ENCODE results near the gene PDGFA. TPM values are rescaled to one million over a fixed set of nuclear protein-coding genes. Genes with fewer than 3 reads are reported as not detected.

Gene PDGFA
- polyA plus RNA-seq, 4 donors = 18.3 to 61.1 (median 49.2) TPM

DNA sequence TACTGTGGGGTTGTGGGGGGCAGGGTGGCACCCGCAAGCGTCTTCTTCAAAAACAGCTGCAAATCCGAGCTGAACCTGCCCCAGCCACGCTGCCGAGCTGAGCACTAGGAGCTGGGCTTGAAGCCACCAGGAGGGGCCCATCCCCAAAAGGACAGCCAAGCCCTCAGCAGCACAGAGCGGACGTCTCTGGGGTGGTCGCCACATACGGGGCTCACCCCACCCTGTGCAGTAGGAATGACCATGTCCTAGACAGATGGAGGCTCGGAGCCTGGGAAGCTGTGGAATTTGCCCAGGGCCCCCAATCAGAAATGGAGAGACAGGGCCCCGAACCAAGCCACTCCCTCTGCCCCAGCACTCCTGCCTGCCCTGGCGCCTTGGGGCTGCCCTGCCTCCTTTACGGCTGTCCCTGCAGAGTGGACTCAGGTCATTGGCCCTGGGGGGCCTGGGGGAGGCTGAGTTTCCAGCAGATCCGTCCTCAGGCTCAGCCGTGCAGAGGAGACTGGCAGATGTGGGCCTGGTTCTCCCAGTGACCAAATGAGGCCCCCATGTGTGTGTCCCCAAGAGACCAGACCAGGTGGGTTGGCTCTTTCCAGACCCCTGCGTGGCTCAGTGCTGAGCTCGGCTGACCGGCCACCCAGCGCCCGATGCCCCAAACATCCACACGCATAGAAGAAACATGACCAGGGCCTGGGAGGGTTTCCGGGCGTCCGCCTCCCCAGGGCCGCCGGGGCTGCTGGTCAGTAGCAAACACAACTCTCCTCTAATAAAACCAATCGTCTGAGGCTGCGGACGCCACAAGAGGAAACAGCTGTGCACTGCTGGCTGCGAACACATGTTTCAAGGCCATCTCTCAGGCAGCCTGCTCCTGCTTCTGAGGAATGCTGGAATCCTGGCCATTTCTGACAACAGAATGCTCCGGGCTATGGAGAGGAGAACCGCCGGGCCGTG lies 54.9 kb downstream of the PDGFA start:
- DNase-seq (ENCODE audit: low read depth in 4 of 4, low spot score in 3 of 4) = peak in 3 of 4 donors; percentile 70 to 79 (median 70)

DNA sequence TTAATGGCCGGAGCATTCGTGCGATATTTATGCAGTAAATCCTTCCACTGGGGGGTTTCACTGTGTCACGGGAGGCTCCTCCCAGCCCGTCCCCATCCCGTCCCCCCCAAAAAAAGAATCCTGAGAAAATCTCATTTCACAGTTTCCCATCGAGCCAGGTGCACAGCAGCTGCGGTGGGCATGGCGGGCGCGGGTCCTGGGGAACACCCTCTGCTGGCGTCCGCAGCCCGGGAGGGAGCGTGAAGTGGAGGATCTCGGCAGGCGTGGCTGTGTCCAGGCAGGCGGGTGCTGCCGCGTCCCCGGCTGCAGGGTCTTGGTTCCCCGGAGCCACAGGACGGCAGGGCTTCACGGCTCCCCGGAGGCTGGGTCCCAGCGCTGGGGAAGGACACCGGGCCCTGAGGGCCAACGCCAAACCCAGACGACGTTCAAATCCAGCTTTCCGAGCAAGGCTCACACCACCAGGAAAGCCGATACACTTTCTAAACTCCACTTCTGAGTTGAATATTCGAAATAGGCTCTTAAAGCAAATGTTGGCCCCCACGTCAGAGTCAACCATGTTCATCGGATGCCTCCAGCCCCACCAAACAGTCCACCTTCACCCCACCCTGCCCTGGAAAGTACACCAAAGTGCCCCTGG lies 55.7 kb downstream of the PDGFA start:
- DNase-seq (ENCODE audit: low read depth in 4 of 4, low spot score in 3 of 4) = no peak

DNA sequence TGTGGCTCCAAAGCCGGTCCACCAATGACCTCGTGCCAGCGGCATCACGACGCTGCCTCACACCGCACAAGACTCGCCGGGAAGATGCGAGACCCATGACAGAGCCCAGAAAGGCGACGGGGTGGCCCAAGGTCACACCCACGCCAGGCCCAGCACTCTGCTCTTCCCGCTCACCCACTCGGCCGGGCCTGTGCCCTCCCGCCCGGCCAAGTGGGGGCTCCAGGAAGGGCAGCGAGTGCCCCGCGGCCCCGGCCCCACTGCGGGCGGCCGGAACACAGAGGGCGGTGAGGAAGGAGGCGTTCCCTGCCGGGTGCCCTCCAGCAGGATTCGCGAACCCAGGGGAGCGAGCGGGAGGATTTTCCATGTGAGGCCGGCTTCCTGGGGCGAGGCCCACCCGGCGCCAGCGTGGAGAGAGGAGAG lies 56.3 kb downstream of the PDGFA start:
- no peak for DNase-seq (ENCODE audit: low read depth in 4 of 4, low spot score in 3 of 4)

DNA sequence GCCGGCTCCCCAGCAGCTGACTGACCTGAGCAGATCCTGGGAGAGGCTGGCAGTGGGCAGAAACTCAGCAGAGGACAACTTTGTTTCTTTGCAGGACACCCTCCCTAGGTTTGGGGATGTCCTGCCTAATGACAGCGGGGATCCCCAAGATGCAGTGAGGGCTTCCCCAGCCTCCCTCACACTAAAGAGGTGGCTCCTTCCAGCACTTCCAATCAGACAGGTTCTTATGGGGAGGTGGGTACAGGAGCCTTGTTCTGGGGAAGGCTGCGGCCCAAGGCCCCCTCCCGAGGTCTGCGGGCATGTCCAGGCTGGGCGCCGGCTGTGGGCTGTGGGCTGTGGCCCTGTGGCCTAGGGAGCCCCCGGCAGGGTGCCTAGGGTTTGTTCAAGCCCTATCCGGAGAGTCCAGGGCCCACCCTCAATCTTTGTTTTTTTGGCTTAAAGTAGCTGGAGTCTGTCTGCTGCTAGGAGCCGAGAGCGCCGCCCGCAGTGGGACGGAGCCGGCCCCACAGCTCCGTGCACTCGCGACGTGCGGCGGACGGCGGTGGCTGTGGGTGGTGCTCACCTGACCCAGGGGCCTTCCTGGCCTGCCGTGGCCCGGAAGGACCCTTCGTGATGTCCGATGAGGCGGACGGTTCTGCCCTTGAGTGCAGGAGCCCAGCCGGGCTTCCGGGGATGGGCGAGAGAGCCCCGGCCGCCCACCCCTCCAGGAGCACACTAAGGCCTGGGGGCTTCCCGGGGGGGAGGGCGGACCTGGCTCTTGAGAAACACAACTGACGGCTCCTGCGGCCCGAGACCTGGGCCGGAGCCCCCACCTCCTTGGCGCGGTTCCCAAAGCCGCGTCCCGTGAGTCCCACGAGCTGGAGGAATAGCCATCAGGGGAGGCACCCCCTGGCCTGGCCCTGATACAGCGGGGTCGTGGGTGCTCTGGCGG lies 57.2 kb downstream of the PDGFA start:
- DNase-seq (ENCODE audit: low read depth in 4 of 4, low spot score in 3 of 4) = no peak

DNA sequence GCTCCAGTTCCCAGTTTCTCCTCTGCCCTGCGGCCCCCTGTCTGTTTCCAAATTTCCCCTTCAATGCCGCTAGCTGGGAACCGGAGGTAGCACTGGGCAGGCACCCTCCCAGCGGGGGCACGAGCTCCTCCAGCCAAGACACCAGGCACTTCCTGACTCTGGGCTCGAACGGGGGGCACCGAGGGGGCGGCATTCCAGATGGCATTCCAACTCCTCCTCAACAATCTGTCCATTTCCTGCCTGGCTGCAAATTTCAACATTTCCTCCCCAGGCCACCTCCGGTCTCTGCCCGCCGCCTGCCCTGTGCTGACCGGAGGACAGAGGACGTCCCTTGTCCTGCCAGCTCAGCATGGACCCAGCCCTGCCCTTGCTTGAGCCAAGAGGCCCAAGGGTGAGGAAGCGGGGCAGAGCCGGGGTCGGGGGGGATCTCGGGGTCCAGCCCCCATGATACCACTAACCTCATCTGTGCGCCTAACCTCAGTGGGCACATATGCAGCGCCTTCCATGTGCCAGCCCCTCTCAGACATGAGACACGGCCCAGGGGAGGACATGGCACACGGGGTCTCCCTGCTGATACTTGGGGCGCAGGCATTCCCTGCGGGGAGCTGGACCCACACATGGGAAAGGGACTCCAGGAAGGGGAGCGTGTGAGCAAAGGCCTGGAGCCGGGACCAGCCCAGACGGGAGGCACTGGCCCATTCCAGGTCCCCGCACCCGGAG lies 58.0 kb downstream of the PDGFA start:
- no peak for DNase-seq (ENCODE audit: low read depth in 4 of 4, low spot score in 3 of 4)

DNA sequence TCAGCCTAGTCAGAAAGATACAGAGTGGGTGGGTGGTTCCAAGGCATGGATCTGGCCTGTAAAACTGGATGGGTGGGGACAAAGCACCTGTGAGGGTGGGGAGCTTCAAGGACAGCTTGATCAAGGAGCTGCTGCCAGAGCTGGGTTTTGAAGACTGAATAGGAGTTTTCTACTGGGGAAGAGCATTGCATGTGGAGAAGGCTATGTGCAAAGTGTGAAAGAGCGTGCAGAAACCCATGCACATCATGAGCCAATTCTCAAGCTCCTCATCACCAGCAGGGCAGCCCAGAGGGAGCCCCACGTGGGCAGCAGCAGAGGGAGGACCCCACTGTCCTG lies 58.6 kb downstream of the PDGFA start:
- DNase-seq (ENCODE audit: low read depth in 4 of 4, low spot score in 3 of 4) = no peak

DNA sequence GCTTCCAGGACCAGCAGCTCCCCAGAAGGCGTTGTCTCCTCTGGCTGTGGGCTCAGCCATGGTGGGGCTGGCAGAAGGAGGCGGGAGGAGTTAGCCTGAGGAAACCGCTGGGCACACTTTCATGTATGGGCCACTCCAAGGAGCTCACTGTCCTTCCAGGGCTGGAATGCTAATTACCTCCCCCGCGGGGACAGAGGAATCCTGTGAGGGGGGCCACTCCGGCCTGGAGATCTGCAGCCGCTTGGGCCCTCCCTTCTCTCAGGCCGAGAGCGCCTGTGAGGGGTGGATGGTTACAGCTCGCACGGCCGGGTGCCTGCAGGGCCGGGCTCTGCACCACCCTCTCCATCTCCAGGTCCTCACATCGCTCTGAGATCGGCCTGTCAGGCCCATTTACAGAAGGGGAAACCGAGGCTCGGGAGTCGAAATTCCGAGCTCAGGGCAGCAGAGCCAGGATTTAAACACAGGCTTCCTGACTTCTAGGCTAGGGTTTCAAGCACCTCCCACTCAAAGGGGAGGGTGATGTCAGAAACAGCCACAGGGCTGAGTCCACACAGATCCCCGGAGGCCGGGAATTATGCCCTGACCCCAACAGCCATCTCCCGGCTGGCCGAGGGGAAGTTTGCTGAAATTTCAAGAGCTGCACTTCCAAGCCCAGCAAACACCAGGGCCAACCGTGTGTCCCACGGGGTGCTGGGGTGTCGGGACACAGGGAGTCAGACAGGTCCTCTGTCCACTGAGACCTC lies 59.1 kb downstream of the PDGFA start:
- DNase-seq (ENCODE audit: low read depth in 4 of 4, low spot score in 3 of 4) = peak in 1 of 4 donors; percentile 56

DNA sequence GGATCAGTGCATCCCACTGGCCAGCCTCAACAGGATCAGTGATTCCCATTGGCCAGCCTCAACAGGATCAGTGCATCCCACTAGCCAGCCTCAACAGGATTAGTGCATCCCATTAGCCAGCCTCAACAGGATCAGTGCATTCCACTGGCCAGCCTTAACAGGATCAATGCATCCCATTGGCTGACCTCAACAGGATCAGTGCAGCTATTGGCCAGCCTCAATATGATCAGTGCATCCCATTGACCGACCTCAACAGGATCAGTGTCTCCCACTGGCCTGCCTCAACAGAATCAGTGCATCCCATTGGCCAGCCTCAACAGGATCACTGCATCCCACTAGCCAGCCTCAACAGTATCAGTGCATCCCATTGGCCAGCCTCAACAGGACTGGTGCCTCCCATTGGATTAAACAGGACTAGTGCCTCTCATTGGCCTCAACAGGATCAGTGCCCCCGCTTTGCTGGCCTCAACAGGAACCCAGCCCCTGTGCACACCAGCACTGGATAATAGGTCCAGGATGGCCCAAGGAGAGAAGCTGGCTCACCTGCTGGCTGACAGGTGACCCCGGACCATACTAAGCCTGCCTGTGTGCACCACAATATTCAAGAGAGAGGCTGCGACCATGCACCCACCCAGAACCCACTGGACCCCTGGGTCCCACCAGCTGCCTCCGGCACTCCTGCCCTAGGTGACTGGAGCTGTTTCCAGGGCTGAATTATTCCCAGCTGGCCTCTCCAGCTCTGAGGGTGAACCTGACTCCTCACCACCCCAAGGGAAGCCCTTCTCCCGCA lies 59.9 kb downstream of the PDGFA start:
- no peak for DNase-seq (ENCODE audit: low read depth in 4 of 4, low spot score in 3 of 4)

DNA sequence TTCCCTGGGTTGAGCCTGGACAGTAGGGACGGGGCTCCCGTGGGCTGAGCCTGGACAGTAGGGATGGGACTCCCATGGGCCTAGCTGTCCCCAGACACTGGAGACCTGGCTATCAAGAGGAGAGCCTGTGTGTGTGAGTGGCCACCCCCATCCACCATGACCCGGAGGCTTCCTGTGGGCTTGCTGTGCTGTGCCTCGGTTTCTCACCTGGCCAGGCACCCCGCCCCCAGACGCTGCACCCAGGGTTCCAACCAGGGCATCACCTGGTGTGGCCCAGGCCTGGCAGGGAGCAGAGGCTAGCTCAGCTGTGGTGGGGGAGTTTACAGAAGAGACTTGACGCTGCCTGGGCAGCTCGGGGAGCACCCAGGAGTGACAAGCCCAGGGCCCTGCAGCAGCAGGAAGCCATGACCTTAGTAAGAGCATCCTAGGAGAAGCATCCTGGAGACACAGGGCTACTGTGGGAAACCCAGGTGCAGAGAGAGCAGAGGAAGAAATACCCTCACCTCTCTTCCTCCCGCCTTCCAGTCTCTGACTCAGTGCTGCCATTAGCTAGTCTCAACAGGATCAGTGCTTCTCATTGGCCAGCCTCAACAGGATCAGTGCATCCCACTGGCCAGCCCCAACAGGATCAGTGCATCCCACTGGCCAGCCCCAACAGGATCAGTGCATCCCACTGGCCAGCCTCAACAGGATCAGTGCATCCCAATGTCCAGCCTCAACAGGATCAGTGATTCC lies 61.0 kb downstream of the PDGFA start:
- DNase-seq (ENCODE audit: low read depth in 4 of 4, low spot score in 3 of 4) = no peak

DNA sequence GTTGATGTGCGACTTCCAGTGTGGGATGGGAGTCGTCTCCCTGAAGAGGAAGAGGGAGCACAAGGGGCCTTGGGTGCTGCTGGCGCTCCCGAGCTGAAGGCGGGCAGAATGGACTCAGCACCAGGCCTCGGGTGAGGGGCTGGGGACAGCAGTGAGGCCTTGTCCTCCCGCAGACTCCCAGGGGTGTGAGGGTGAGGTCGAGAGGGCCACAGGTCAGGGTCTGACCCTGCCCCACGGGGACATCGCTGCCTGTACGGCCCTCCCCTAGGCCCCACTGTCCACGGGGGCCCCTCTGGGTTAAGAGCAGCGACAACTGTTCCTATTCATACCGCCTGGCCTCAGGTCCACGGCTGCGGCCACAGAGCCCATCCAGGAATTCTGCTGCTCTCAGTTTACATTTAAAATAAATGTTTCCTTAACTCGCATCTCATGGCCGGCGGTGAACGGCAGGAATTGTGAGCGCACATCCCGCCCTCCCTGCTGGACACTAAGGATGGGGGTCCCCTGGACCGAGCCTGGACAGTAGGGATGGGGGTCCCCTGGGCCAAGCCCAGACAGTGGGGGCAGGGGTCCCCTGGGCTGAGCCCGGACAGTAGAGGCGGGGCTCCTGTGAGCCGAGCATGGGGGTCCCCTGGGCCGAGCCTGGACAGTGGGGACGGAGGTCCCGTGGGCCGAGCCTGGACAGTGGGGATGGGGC lies 61.7 kb downstream of the PDGFA start:
- no peak for DNase-seq (ENCODE audit: low read depth in 4 of 4, low spot score in 3 of 4)

DNA sequence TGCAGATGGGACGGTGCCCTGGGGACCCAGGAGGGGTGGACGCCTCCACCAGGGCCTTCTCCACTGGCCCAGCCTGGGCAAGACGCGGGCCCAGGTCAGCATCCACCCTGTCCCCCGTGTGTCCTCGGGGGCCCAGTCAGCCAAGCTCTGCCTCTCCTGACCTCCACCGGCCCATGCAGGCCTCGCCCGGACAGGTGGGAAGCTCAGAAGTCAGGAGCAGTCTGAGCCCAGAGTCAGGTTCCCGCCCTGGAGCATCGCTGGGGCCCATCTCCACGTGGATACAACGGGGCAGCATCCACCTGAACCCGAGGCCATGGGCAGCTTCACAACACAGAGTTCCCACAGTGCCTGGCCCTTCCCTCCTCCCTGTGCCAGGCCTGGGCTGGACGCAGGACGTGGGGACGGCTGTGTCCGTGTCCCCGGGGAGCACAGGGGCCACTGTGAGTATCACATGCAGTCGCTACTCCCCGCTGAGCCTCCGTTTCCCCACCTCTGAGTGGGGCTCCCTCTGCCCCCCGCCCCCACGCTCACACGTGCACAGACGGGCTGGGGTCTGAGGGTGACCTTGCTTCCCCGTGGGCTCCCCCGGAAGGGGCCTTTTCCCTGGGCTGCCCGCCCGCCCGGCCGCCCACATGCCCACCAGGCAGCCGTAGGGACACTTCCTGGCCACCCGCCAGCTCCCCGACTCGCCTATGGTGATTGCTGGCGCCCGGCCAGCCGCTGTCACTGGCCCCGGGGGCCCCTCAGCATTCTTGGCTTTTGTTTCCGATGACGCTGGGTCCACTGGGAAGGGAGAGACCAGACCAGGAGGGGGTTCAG lies 64.3 kb downstream of the PDGFA start:
- DNase-seq (ENCODE audit: low read depth in 4 of 4, low spot score in 3 of 4) = peak in 3 of 4 donors; percentile 49 to 78 (median 53)

DNA sequence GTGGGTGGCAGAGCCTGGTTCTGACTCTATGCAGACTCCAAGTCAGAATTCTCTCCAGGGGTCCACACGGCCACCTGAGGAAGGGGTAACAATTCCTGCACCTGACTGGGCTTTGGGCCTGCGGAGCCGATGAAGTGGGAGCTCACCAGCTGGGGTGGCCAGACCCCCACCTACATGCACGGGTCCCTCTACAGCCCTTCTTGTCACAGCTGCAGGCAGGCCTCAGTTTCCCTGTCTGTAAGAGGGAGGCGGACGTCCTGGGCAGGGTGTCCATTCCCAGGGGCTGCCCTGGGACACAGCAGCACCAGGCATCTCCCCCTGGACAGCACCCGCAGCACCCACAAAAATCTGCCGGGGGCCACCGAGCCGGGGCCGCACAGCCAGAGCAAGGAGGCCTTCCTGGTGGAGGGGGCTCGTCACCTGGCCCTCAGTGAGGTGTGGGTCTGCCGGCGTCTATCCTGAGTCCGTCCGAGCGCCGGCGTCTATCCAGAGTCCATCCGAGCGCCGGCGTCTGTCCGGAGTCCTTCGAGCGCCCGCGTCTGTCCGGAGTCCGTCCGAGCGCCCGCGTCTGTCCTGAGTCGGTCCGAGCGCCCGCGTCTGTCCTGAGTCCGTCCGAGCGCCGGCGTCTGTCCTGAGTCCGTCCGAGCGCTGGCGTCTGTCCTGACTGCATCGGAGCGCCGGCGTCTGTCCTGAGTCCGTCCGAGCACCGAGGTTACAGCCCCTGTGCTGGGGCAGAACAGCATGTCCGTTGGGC lies 65.1 kb downstream of the PDGFA start:
- no peak for DNase-seq (ENCODE audit: low read depth in 4 of 4, low spot score in 3 of 4)

DNA sequence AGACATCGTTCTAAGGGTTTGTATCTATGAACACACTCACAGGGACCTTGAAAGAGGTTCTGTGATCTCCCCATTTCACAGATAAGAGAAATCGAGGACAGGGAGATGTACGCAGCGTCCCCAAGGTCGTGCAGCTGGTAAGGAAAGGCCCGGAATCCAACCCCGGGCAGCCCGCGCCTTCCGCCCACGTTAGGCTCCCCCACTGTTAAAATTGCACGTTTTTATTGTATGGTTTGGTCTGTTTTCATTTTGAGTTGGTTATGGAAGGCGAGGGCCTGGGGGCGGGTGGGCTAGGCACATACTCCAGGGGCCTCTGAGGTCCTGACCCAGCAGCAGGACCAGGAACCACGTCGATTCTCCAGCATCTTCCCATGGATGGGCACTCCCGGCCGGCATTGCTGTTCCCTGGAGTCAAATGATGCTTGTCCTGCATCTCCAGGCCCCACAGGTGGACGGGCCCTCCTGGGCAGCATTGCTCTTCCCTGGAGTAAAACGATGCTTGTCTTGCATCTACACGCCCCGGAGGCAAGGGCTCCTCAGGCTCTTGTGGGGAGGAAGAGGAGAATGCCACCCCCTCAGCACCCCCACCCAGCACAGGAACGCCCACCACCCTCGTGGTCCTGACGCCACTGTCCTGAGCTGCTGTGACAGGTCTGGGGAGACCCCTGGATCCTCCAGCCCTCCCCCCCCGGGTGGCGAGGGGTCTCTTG lies 65.9 kb downstream of the PDGFA start:
- DNase-seq (ENCODE audit: low read depth in 4 of 4, low spot score in 3 of 4) = no peak

DNA sequence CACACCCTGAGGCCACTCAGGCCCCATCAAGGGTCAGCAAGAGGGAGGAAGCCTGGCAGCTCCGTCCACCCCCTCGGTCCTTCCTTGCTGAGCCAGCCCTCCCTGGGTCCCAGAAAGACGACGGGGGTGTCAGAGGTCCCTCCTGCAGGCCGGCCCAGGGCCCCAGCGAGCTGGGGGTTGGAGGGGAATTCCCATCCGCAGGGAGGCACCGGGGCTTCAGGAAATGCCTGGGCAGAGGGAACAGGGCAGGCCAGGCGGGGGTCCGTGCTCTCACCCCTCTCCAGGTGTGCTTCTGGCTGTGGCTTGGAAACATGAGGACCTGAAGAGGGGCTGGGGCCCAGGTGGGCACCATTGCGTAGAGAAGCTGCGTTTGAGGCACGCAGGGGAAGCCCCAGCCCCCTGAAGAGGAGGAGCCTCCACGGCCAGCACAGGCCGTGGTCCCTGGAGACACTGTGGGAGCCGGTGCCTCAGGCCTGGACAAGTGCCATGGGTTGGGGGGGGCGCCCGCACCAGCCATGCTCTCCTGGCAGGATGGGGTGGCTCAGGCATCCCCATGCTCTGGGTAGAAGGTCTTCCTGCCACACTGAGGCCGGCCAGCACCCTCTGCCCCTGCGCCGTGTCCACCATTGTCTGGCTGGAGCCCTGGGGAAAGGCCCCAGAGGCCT lies 66.7 kb downstream of the PDGFA start:
- DNase-seq (ENCODE audit: low read depth in 4 of 4, low spot score in 3 of 4) = no peak

DNA sequence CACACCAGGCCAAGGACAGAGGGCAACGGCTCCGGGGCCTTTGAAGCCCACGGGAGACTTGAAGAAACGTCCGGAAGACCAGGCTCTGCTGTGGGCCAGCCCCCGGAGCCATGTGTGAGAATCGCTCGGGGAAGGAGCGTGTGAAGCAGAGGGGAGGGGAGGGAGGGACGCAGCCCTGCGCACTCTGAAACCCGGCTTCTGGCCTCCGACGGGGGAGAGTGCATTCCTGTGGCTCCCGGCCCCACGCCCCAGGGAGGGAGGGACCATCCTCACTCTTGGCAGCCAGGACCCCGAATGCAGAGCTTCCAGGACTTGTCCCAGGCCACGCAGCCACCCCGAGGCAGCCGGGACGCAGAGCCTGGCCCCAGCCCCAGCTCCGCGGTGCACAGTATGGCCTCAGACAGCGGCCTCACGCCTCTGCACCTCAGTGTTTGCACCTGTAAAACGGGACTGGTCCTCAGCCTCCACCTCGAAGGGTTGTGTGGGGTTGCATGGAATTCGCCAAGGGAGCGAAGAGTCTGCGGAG lies 67.4 kb downstream of the PDGFA start:
- no peak for DNase-seq (ENCODE audit: low read depth in 4 of 4, low spot score in 3 of 4)

All from left renal pelvis (tissue), 4 donors.